Activated effector memory CD4-positive, alpha-beta T cell treated with anti-CD3 and anti-CD28 coated beads, Interleukin-2, amount 50 U/mL, for 16 hours (primary cell): ENCODE measurements around the gene ARF1.
"Not testable (repeated sequence)": the region's sequence is repeated elsewhere in the genome, so short reads cannot be mapped to it uniquely, and the experiment has no call there.

Experiments
- DNase-seq: peaks from one replicate; pipeline ENCODE4 v3.0.0-alpha.2; 2020

ARF1 gene

GRCh38 chr1:228102791-228103620 lies 20.5 kb downstream of the ARF1 start, which contains the start of gene C1orf35:
TSS of gene C1orf35 (minus strand) at chr1:228103325. CDS start at chr1:228103227, 98 bp downstream.
- peak; percentile 98 for DNase-seq

GRCh38 chr1:228104526-228105269 lies 22.2 kb downstream of the ARF1 start:
- DNase-seq = peak; percentile 41

GRCh38 chr1:228105270-228105995 lies 22.9 kb downstream of the ARF1 start:
- peak; percentile 58 for DNase-seq

- no peak for DNase-seq
Observed at GRCh38 chr1:228105996-228106799, 23.7 kb downstream of the ARF1 start.

- DNase-seq = no peak
Observed at GRCh38 chr1:228106800-228107054, 24.2 kb downstream of the ARF1 start.

GRCh38 chr1:228107636-228108035 lies 25.1 kb downstream of the ARF1 start:
- DNase-seq = no peak

GRCh38 chr1:228108055-228108690 lies 25.7 kb downstream of the ARF1 start:
- DNase-seq = no peak

- no peak for DNase-seq
Observed at GRCh38 chr1:228108742-228109072, 26.2 kb downstream of the ARF1 start.

- peak; percentile 99 for DNase-seq
Observed at GRCh38 chr1:228109073-228109961, 26.8 kb downstream of the ARF1 start, which contains the start of gene MRPL55. TSS of gene MRPL55 (minus strand) at chr1:228109299. CDS start at chr1:228108260, 1,039 bp downstream.

- no peak for DNase-seq
Observed at GRCh38 chr1:228109962-228110488, 27.5 kb downstream of the ARF1 start.

- DNase-seq = no peak
Observed at GRCh38 chr1:228110556-228110955, 28.0 kb downstream of the ARF1 start.

GRCh38 chr1:228111315-228111714 lies 28.8 kb downstream of the ARF1 start:
- DNase-seq = not testable (repeated sequence)

GRCh38 chr1:228112167-228112566 lies 29.7 kb downstream of the ARF1 start:
- DNase-seq = no peak

GRCh38 chr1:228112617-228113016 lies 30.1 kb downstream of the ARF1 start:
- no peak for DNase-seq

- DNase-seq = no peak
Observed at GRCh38 chr1:228114827-228115226, 32.3 kb downstream of the ARF1 start.

- DNase-seq = no peak
Observed at GRCh38 chr1:228117335-228117734, 34.8 kb downstream of the ARF1 start.

GRCh38 chr1:228118040-228118439 lies 35.5 kb downstream of the ARF1 start:
- DNase-seq = no peak

GRCh38 chr1:228120351-228120750 lies 37.8 kb downstream of the ARF1 start:
- DNase-seq = no peak

GRCh38 chr1:228120857-228121489 lies 38.5 kb downstream of the ARF1 start:
- DNase-seq = no peak

- no peak for DNase-seq
Observed at GRCh38 chr1:228122921-228123441, 40.5 kb downstream of the ARF1 start.
